Stimulated activated CD8-positive, alpha-beta memory T cell treated with anti-CD3 and anti-CD28 coated beads, Interleukin-2, amount 100 ng/mL, for 48 hours (primary cell): ENCODE results near the gene DIPK1B.

Experiments
- DNase-seq, 2 donors: peaks; one replicate each; pipeline ENCODE4 v3.0.0-alpha.2; 2020; ENCODE audit warnings: low read depth in 2 of 2

Gene DIPK1B

DNA sequence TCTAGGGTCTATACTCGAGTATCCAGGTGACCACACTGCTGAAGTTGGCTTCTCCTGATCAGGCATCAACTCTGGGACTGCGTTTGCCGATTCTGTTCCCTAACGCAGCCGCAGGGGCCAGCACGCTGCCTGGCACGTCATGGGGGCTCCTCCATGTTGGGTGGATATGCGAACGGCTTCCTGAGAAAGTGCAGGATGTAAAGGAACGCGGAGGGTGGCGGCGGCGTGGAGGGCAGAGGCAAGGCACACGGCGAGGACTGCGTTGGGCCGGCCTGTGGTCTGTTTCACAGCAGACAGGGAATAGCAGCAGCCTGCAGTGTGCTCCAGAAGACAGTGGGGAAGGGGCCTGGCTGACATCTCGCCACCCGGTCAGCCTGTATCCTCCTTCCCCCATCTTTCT, 26.6 kb downstream of the DIPK1B start:
- DNase-seq: no peak

DNA sequence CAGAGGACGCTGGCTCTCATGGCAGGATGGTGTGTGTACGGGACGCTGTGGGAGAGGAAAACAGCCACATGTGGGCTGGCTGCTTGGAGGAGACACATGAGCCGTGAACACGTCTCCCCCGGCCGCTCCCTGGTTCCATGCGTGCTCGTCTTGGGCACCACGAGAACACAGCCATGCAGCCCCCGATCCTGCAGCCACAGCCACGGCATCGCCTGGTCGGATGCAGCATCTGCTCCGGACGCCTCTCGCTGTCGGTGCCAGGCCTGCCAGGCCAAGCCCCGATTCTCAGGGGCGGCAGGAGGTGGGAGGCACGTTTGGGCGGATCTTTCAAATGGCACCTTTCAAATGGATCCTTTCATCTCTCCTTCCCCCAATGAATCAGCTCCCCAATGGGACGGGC, 27.1 kb downstream of the DIPK1B start:
- DNase-seq: no peak

DNA sequence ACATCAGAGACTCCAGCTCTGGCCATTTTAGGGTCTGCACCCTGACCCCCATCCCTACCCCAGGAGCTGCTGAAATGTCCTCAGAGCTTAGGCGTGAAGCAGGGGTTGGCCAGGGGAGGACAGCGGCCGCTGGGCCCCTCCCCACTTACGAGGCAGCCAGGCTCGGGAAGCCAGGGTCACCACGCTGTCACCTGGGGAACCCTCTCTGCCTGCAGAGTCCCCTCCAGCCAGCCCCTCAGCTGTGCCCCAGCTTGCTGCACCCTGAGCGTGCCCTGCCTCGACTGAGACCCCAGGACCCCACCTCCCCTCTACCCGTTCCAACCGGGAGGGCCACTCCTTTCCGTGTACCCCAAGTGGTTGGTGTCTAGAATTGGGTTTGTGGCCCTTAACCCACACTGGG, 27.7 kb downstream of the DIPK1B start:
- DNase-seq: no peak

GRCh38 chr9:136740491-136740890, 28.1 kb downstream of the DIPK1B start:
- no peak for DNase-seq

DNA sequence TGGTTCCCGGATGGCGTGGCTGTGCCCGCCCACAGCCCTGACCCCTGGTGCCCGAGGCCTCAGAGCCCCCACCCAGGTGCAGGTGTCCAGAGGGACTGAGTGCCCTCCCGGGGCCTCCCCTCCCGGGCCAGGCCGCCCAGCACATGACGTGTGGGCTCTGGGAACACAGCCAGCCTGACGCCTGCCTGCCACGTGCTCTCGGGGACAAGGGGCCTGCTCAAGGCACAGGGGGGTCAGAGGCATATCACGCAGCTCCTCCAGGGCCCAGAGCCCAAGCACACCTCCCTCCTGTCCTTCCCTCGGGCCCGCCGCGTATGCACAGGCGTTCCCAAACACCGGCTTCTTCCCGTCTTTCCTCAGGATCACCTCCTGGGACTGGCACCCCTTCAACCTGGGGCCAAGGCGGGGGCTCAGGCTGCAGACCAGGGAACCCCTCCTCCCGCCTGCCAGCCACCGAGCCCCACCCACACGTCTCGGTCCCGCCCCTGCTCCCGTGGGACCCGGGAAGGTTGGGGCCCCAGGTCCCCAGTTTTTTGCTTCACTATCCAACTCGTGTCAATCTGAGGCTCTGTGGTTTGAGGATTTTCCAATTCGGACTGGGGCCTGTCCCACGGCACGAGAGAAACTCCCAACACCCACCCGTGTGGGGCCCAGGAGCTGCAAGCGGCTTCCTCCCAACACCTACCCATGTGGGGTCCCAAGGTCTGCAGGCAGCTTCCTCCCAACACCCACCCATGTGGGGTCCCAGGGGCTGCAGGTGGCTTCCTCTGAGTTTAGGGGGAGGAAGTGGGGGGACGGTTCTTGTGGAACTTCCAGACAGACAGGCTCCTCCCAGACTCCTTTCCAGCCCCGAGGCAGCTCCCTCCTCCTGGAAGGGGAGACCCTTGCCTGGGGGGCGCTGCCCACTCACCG, 28.9 kb downstream of the DIPK1B start:
- no peak for DNase-seq

GRCh38 chr9:136741883-136742571, 29.7 kb downstream of the DIPK1B start:
- no peak for DNase-seq

- DNase-seq: no peak
Observed at GRCh38 chr9:136742591-136743391, 30.4 kb downstream of the DIPK1B start, which contains the start of gene LCN10. Gene LCN10, minus strand, starts transcription at chr9:136742940. Its CDS starts 37 bp downstream, at chr9:136742903.

DNA sequence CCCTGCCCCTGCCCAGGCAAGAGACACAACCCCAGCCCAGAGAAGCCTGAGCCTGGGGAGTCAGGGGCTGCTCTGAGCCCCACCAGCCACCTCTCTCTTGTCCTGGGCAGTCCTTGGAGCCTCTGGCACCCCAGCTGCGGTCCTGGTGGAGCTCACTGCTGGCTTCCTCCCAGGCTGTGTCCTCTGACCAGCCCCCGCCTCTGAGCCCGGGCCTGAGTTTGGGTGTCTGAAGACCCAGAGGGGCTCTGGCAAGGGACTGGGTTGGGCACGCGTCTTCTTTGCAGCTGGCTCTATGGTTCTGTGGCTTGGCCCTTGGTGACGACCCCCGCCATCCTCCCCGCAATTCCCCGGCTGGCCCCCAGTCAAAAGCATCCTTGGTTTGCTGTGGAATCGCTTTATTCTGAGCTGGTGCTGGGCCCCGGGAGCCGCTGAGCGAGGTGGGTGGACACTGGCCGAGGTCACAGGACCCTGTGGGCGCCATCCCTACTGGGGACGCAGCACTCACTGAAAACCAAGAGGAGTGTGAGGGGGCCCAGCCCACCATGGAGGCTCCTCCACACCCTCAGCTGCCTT, 31.4 kb downstream of the DIPK1B start:
- no peak for DNase-seq

DNA sequence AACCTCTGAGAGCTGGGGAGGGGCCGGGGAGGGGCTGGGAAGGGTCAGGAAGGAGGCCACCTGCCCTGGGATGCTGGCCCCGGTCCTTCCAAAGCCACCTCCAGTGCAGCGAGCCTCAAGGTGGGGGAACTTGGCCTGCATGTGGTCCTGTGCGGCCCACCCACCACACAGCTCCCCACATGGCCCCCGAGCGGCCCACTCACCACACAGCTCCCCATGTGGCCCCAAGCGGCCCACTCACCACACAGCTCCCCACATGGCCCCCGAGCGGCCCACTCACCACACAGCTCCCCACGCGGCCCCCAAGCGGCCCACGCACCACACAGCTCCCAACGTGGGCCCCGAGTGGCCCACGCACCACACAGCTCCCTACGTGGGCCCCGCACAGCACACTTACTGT, 32.4 kb downstream of the DIPK1B start:
- no peak for DNase-seq

- DNase-seq: no peak
Observed at GRCh38 chr9:136745389-136746154, 33.2 kb downstream of the DIPK1B start.

GRCh38 chr9:136746155-136746490, 33.8 kb downstream of the DIPK1B start:
- no peak for DNase-seq

- no peak for DNase-seq
Observed at GRCh38 chr9:136746621-136747020, 34.2 kb downstream of the DIPK1B start.

DNA sequence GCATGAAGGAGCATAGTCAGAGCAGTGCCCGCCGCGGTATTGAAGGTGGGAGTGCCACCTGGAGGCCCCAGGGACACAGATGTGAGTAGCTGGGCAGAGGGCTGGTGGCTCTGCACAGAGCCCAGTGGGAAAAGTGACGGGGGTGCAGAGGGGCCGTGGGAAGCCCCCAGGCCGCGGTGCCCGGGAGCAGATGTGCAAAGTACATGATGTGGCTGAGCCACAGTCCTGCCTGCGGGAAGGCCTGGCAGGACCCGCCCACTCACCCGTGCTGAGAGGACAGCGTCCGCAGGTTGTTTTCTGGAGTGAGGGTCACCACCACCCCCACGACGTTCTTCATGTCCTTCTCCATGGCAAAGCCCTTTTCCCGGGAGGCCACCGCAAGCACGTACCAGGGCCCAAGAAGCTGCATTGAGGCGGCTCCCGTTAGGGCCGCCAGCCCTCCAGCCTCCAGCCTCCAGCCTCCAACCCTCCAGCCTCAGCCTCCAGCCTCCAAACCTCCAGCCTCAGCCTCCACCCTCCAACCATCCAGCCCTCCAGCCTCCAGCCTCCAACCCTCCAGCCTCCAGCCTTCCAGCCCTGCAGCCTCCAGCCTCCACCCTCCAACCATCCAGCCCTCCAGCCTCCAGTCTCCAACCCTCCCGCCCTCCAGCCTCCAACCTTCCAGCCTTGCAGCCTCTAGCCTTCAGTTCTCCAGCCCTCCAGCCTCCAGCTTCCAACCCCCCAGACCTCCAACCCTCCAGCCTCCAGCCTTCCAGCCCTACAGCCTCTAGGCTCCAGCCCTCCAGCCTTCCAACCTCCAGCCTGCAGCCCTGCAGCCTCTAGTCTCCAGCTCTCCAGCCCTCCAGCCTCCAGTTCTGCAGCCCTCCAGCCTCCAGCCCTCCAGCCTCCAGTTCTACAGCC, 35.0 kb downstream of the DIPK1B start:
- DNase-seq: no peak

DNA sequence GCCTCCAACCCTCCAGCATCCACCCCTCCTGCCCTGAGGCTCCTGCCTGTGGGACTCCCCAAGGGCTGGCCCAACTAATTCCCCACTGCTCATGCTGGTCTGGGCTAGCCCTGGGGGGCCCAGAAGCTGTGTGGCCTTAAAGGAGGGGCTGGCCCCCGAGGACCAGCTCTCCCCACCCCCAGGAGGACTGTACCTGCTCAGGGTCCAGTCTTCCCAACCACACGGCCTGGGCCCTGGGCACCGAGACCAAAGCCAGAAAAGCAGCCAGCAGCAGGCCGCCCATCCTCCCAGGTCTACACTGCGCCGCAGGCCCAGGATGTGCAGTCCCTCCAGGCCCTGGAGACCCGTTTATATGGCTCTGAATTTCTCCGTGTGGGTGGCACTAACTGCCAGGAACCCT, 35.8 kb downstream of the DIPK1B start, which contains the start of gene LCN6:
TSS of gene LCN6 (minus strand) at position 325 of the 400 bp plus-strand sequence. CDS start at position 283, 42 bp downstream.
- no peak for DNase-seq

GRCh38 chr9:136748666-136749611, 36.6 kb downstream of the DIPK1B start:
- DNase-seq: no peak

GRCh38 chr9:136750526-136750925, 38.2 kb downstream of the DIPK1B start:
- DNase-seq: no peak

DNA sequence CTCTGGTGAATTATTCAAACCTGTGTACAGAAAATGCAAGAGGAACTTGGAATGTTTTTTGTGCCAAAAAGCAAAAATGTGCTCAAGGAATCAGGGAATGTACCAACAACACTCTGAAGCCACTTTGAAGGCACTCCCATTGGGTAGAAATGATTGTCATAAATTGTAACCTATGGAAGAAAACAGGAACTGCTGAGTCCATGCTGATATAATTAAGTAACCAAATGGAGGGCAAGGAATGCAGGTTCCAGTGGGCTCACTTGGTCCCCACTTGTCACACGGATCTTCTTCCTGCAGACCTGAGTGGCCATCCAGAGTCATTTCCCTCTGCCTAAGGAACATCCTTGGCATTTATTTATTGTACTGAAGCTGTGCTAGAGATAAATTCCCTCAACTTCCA, 38.9 kb downstream of the DIPK1B start:
- no peak for DNase-seq

DNA sequence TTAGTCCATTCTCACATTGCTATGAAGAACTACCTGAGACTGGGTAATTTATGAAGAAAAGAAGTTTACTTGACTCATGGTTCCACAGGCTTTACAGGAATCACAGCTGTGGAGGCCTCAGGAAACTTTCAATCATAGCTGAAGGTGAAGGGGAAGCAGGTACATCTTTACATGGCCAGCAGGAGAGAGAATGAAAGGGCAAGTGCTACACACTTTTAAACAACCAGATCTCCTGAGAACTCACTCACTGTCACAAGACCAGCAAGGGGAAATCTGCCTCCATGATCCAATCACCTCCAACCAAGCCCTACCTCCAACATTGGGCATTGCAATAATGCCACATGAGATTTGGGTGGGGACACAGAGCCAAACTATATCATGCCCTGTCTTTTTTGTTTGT, 39.4 kb downstream of the DIPK1B start:
- no peak for DNase-seq
